ENCODE data around the gene CNOT1.

GRCh38 chr16:58513874-58514273, 115.8 kb downstream of the CNOT1 start:
- no peak for TF ChIP-seq CTCF (IDR thresholded peaks at IDR 0.05)
- no peak for TF ChIP-seq POLR2A (IDR thresholded peaks at IDR 0.05)
